ENCODE measurements around the gene RNASE13.

DNA sequence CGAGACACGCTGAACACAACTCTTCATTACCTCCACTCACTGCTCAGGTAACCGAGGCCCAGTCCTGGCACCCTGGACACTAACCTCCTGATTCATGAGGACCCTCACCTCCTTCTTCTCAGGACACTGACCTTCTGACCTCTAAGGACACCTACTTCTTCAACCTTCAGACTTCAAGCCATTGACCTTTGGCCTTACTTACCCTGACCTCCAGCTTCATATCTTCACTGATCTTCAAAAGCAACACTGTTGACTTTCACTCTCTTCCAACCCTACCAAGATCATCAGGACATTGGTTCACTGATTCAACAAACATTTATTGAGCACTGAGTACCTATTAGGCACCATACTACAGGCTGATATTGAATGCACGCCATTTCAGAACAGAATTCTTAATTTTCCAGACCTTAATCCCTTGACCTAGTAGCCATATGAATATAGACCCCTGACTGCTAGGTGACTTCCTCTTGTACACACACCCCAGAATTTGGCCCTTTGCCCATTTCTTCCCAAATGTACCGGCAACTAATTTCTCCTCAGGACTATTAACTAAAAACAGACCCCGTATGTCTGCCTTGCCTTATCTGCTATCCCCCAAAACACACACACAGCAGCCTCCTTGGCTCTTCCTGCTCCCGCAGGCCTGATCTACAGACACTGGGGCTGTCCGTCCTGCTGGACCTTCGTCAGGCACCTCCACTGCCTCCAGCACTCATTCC, 41.3 kb upstream of the RNASE13 start:
- no peak for TF ChIP-seq POLR2A (IDR thresholded peaks at IDR 0.05)
- TF ChIP-seq, protein P1, sequence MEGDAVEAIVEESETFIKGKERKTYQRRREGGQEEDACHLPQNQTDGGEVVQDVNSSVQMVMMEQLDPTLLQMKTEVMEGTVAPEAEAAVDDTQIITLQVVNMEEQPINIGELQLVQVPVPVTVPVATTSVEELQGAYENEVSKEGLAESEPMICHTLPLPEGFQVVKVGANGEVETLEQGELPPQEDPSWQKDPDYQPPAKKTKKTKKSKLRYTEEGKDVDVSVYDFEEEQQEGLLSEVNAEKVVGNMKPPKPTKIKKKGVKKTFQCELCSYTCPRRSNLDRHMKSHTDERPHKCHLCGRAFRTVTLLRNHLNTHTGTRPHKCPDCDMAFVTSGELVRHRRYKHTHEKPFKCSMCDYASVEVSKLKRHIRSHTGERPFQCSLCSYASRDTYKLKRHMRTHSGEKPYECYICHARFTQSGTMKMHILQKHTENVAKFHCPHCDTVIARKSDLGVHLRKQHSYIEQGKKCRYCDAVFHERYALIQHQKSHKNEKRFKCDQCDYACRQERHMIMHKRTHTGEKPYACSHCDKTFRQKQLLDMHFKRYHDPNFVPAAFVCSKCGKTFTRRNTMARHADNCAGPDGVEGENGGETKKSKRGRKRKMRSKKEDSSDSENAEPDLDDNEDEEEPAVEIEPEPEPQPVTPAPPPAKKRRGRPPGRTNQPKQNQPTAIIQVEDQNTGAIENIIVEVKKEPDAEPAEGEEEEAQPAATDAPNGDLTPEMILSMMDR (IDR thresholded peaks at IDR 0.05): no peak

Measured in Peyer's patch (tissue), 4 donors.